H9 (cell line): ENCODE results near the gene INPP5A. TPM values are rescaled to one million over a fixed set of nuclear protein-coding genes. Genes with fewer than 3 reads are reported as not detected.
A peak's percentile ranks its signal among the peaks of the same experiment; 100 is the strongest.

Experiments used
- DNase-seq: peaks from one replicate; pipeline ENCODE4 v3.0.0-alpha.2; 2017
- H2AFZ ChIP-seq: one replicate; pipeline ENCODE4 v1.6.1; 2013; ENCODE audit warnings: mild to moderate bottlenecking, low read length, control low read depth, moderate library complexity
- H2AK5ac ChIP-seq: 2 replicates; pipeline ENCODE4 v1.6.1; 2013; ENCODE audit warnings: low read length, control low read depth, mixed read lengths; ENCODE audit not compliant: insufficient read length
- H2BK120ac ChIP-seq: one replicate; pipeline ENCODE4 v1.6.1; 2013; ENCODE audit warnings: low read depth, mild to moderate bottlenecking, low read length, control low read depth, inconsistent platforms; ENCODE audit not compliant: poor library complexity, severe bottlenecking
- H2BK12ac ChIP-seq: 2 replicates; pipeline ENCODE4 v1.6.1; 2013; ENCODE audit warnings: low read length, control low read depth, mixed read lengths, low read depth; ENCODE audit not compliant: insufficient read length
- H2BK15ac ChIP-seq: 2 replicates; pipeline ENCODE4 v1.6.1; 2013; ENCODE audit warnings: low read depth, low read length, control low read depth
- H2BK20ac ChIP-seq: one replicate; pipeline ENCODE4 v1.6.1; 2013; ENCODE audit warnings: low read depth, mild to moderate bottlenecking, low read length, control low read depth, inconsistent platforms; ENCODE audit not compliant: poor library complexity, severe bottlenecking
- H2BK5ac ChIP-seq: 2 replicates; pipeline ENCODE4 v1.6.1; 2013; ENCODE audit warnings: low read length, control low read depth, mixed read lengths; ENCODE audit not compliant: insufficient read length
- H3K14ac ChIP-seq: 2 replicates; pipeline ENCODE4 v1.6.1; 2013; ENCODE audit warnings: low read length, control low read depth; ENCODE audit not compliant: insufficient read depth
- H3K18ac ChIP-seq: 2 replicates; pipeline ENCODE4 v1.6.1; 2013; ENCODE audit warnings: low read depth, mild to moderate bottlenecking, mixed read lengths, low read length, control low read depth; ENCODE audit not compliant: insufficient read length
- H3K23ac ChIP-seq: 2 replicates; pipeline ENCODE4 v1.6.1; 2013; ENCODE audit warnings: low read length, control low read depth, mixed read lengths, low read depth; ENCODE audit not compliant: insufficient read length
- H3K23me2 ChIP-seq: 2 replicates; pipeline ENCODE4 v1.6.1; 2013; ENCODE audit warnings: low read depth, mild to moderate bottlenecking, mixed read lengths, low read length, control low read depth; ENCODE audit not compliant: insufficient read length, poor library complexity, severe bottlenecking
- H3K27ac ChIP-seq: 2 replicates; pipeline ENCODE4 v1.5.1; 2013; ENCODE audit warnings: low read length, control low read depth, mixed read lengths, low read depth; ENCODE audit not compliant: insufficient read length
- H3K27me3 ChIP-seq: 2 replicates; pipeline ENCODE4 v1.6.1; 2013; ENCODE audit warnings: low read length, control low read depth, inconsistent platforms; ENCODE audit not compliant: insufficient read depth
- H3K4ac ChIP-seq: 2 replicates; pipeline ENCODE4 v1.6.1; 2013; ENCODE audit warnings: low read depth, mild to moderate bottlenecking, control low read depth, inconsistent platforms, low read length, moderate library complexity
- H3K4me1 ChIP-seq: 2 replicates; pipeline ENCODE4 v1.6.1; 2013; ENCODE audit warnings: low read length, control low read depth, inconsistent platforms; ENCODE audit not compliant: insufficient read depth
- H3K4me2 ChIP-seq: 2 replicates; pipeline ENCODE4 v1.6.1; 2013; ENCODE audit warnings: low read length, control low read depth, mixed read lengths; ENCODE audit not compliant: insufficient read length, insufficient read depth
- H3K56ac ChIP-seq: 2 replicates; pipeline ENCODE4 v1.6.1; 2013; ENCODE audit warnings: low read depth, mild to moderate bottlenecking, mixed read lengths, low read length, control low read depth; ENCODE audit not compliant: insufficient read length
- H3K79me1 ChIP-seq: 2 replicates; pipeline ENCODE4 v1.6.1; 2013; ENCODE audit warnings: low read depth, mild to moderate bottlenecking, moderate library complexity, low read length, control low read depth, inconsistent platforms; ENCODE audit not compliant: insufficient read depth, poor library complexity, severe bottlenecking
- H3K79me2 ChIP-seq: 2 replicates; pipeline ENCODE4 v1.6.1; 2013; ENCODE audit warnings: low read length, control low read depth, inconsistent platforms; ENCODE audit not compliant: insufficient read depth
- H3K9ac ChIP-seq: 2 replicates; pipeline ENCODE4 v1.6.1; 2013; ENCODE audit warnings: low read length, control low read depth, mixed read lengths; ENCODE audit not compliant: insufficient read length; ENCODE audit errors: extremely low read depth
- H3K9me3 ChIP-seq: one replicate; pipeline ENCODE4 v1.6.1; 2013; ENCODE audit warnings: low read depth, low read length, inconsistent platforms; ENCODE audit not compliant: control insufficient read depth
- H3T11ph ChIP-seq: one replicate; pipeline ENCODE4 v1.6.1; 2013; ENCODE audit warnings: mild to moderate bottlenecking, low read length, control low read depth, inconsistent platforms
- H4K20me1 ChIP-seq: one replicate; pipeline ENCODE4 v1.6.1; 2013; ENCODE audit not compliant: control insufficient read depth, insufficient read length, insufficient read depth
- H4K5ac ChIP-seq: 2 replicates; pipeline ENCODE4 v1.6.1; 2013; ENCODE audit warnings: low read depth, mild to moderate bottlenecking, mixed read lengths, low read length, control low read depth; ENCODE audit not compliant: insufficient read length
- H4K8ac ChIP-seq: replicated peaks from 2 replicates; pipeline ENCODE4 v1.6.1; 2013; ENCODE audit warnings: low read length, control low read depth, mixed read lengths, low read depth; ENCODE audit not compliant: insufficient read length
- H4K91ac ChIP-seq: 2 replicates; pipeline ENCODE4 v1.6.1; 2013; ENCODE audit warnings: low read depth, mild to moderate bottlenecking, moderate library complexity, mixed read lengths, low read length, control low read depth; ENCODE audit not compliant: insufficient read length
- H3K27ac Mint-ChIP-seq, 3 experiments: 2 replicates in 2 of 3; 3 replicates in 1 of 3; pipeline ENCODE4 v1.8.0; 2020 to 2021; ENCODE audit warnings: mixed read lengths in 3 of 3, mild to moderate bottlenecking in 1 of 3, moderate library complexity in 1 of 3
- H3K27me3 Mint-ChIP-seq: 2 replicates; pipeline ENCODE4 v1.8.0; 2021; ENCODE audit warnings: low read depth, mild to moderate bottlenecking, moderate library complexity, mixed read lengths
- H3K36me3 Mint-ChIP-seq, 3 experiments: 2 replicates in 2 of 3; 3 replicates in 1 of 3; pipeline ENCODE4 v1.8.0; 2020 to 2021; ENCODE audit warnings: low read depth in 3 of 3, mixed read lengths in 3 of 3; ENCODE audit not compliant: insufficient read depth in 1 of 3
- H3K4me1 Mint-ChIP-seq, 2 experiments: 2 replicates each; pipeline ENCODE4 v1.8.0; 2020; ENCODE audit warnings: mixed read lengths in 2 of 2
- H3K4me3 Mint-ChIP-seq, 2 experiments: 2 replicates in 1 of 2; 3 replicates in 1 of 2; pipeline ENCODE4 v1.8.0; 2020 to 2021; ENCODE audit warnings: mild to moderate bottlenecking in 2 of 2, mixed read lengths in 2 of 2, moderate library complexity in 1 of 2
- H3K9me3 Mint-ChIP-seq, 2 experiments: 2 replicates in 1 of 2; 3 replicates in 1 of 2; pipeline ENCODE4 v1.8.0; 2020; ENCODE audit warnings: mild to moderate bottlenecking in 2 of 2, mixed read lengths in 2 of 2, moderate library complexity in 1 of 2
- WGBS: extraction: QIAGEN DNeasy Blood & Tissue Kit; methylation state at CpG from one replicate; pipeline ENCODE4 v1.1.7; 2013; ENCODE audit warnings: missing lambda C conversion rate, low lambda C conversion rate, mixed read lengths; ENCODE audit not compliant: insufficient read length; ENCODE audit errors: extremely low coverage; 5-methylcytosine and 5-hydroxymethylcytosine counted together
- total RNA-seq: library from RNA; stranded (reverse); gene quantifications from 2 replicates; pipeline ENCODE4 v1.2.1, GENCODE V29; 2021
- TF ChIP-seq, protein P1 (sequence below): fragments of 200-600 bp; sonication (generic); conservative IDR thresholded peaks from 3 replicates; pipeline ENCODE4 v1.8.0; 2021; ENCODE audit warnings: antibody characterized with exemption, mild to moderate bottlenecking

The INPP5A gene
- total RNA-seq, 1 experiment from 2014 or later = 17.7 TPM

- no peak overlapping the region for H3K4me2 ChIP-seq
- TF ChIP-seq, protein P1, sequence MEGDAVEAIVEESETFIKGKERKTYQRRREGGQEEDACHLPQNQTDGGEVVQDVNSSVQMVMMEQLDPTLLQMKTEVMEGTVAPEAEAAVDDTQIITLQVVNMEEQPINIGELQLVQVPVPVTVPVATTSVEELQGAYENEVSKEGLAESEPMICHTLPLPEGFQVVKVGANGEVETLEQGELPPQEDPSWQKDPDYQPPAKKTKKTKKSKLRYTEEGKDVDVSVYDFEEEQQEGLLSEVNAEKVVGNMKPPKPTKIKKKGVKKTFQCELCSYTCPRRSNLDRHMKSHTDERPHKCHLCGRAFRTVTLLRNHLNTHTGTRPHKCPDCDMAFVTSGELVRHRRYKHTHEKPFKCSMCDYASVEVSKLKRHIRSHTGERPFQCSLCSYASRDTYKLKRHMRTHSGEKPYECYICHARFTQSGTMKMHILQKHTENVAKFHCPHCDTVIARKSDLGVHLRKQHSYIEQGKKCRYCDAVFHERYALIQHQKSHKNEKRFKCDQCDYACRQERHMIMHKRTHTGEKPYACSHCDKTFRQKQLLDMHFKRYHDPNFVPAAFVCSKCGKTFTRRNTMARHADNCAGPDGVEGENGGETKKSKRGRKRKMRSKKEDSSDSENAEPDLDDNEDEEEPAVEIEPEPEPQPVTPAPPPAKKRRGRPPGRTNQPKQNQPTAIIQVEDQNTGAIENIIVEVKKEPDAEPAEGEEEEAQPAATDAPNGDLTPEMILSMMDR = peak; percentile 38; the same call in 2 of the 3 replicates
- no peak overlapping the region for H3K56ac ChIP-seq
- no peak overlapping the region for H2AFZ ChIP-seq
- H3K9me3 ChIP-seq = no peaks in the 10 kb centered on the region
- peak; percentile 87 for DNase-seq
- H3K79me2 ChIP-seq = peaks cover 3% of the 10 kb centered on the region; the same call in 1 of the 2 replicates
- H3K27me3 ChIP-seq = no peaks in the 10 kb centered on the region
- no peak overlapping the region for H3K18ac ChIP-seq
- H2AK5ac ChIP-seq = no peak overlapping the region
- peak overlapping the region; percentile 55; the same call in 1 of the 2 replicates for H3K14ac ChIP-seq
- H4K5ac ChIP-seq = no peak overlapping the region
- H4K20me1 ChIP-seq = peaks cover 6% of the 10 kb centered on the region
- H2BK15ac ChIP-seq = no peak overlapping the region
- H3K23me2 ChIP-seq = no peaks in the 10 kb centered on the region
- no CpG with 5 or more reads among the region's 23 CpGs for WGBS
- H2BK5ac ChIP-seq = no peak overlapping the region
- no peak overlapping the region for H2BK20ac ChIP-seq
- H3K4me1 ChIP-seq = peaks cover 3% of the 10 kb centered on the region; the same call in 1 of the 2 replicates
- H2BK12ac ChIP-seq = no peak overlapping the region
- no peak overlapping the region for H3K4ac ChIP-seq
- H4K91ac ChIP-seq = no peak overlapping the region
- no peaks in the 10 kb centered on the region; the same call in 1 of the 2 replicates for H3K27me3 Mint-ChIP-seq
- no peak overlapping the region for H3K27ac ChIP-seq
- no peak overlapping the region for H3K23ac ChIP-seq
- H3T11ph ChIP-seq = no peak overlapping the region
- peak overlapping the region in 1 of 3 experiments; percentile 65; a peak in 3 of 7 replicates for H3K27ac Mint-ChIP-seq
- no peaks in the 10 kb centered on the region for H3K36me3 Mint-ChIP-seq
- no peak overlapping the region for H2BK120ac ChIP-seq
- no peak overlapping the region for H3K9ac ChIP-seq
- H3K79me1 ChIP-seq = no peaks in the 10 kb centered on the region
- no peak overlapping the region; a peak in 1 of 5 replicates for H3K4me3 Mint-ChIP-seq
- peaks cover 10 to 18% of the 10 kb centered on the region in 2 experiments for H3K4me1 Mint-ChIP-seq
- H3K9me3 Mint-ChIP-seq = no peaks in the 10 kb centered on the region; a peak in 1 of 5 replicates
- no peak overlapping the region for H4K8ac ChIP-seq
Observed at GRCh38 chr10:132571650-132572544, 34.3 kb downstream of the INPP5A start.
